Measurements from ENCODE around the gene CD22.
A peak's percentile ranks its signal among the peaks of the same experiment; 100 is the strongest.

CD22 gene

DNA sequence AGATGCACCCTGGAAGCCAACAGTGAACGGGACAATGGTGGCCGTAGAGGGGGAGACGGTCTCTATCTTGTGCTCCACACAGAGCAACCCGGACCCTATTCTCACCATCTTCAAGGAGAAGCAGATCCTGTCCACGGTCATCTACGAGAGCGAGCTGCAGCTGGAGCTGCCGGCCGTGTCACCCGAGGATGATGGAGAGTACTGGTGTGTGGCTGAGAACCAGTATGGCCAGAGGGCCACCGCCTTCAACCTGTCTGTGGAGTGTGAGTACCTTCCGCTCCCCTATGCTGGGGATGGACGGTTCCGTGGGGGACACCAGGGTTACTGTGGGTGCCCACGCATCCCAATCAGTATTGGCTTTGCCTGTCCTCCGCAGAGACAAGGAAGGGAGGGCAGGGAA lies 26.5 kb upstream of the CD22 start:
- no peaks in the 10 kb centered on the region for H3K36me3 Mint-ChIP-seq
- no peaks in the 10 kb centered on the region for H3K9me3 Mint-ChIP-seq
- no peak overlapping the region for H3K4me3 Mint-ChIP-seq
- CTCF ChIA-PET = no interaction called here
- H3K27ac Mint-ChIP-seq = no peak overlapping the region
- peaks cover 11% of the 10 kb centered on the region for H3K27me3 Mint-ChIP-seq
- no peaks in the 10 kb centered on the region for H3K4me1 Mint-ChIP-seq
- no peak for DNase-seq

GRCh38 chr19:35303357-35303915 lies 25.6 kb upstream of the CD22 start:
- Mint-ChIP-seq H3K4me1 (no peaks in the 10 kb centered on the region), H3K4me3 (no peak overlapping the region), H3K27me3 (peaks cover 16% of the 10 kb centered on the region), H3K9me3 (no peaks in the 10 kb centered on the region), H3K36me3 (no peaks in the 10 kb centered on the region), H3K27ac (no peak overlapping the region)
- DNase-seq = no peak
- CTCF ChIA-PET = no interaction called here

GRCh38 chr19:35304036-35304435 lies 25.0 kb upstream of the CD22 start:
- Mint-ChIP-seq H3K4me1 (no peaks in the 10 kb centered on the region), H3K27me3 (peaks cover 16% of the 10 kb centered on the region), H3K9me3 (no peaks in the 10 kb centered on the region), H3K27ac (no peak overlapping the region), H3K36me3 (no peaks in the 10 kb centered on the region), H3K4me3 (no peak overlapping the region)
- CTCF ChIA-PET = no interaction called here
- DNase-seq = no peak

DNA sequence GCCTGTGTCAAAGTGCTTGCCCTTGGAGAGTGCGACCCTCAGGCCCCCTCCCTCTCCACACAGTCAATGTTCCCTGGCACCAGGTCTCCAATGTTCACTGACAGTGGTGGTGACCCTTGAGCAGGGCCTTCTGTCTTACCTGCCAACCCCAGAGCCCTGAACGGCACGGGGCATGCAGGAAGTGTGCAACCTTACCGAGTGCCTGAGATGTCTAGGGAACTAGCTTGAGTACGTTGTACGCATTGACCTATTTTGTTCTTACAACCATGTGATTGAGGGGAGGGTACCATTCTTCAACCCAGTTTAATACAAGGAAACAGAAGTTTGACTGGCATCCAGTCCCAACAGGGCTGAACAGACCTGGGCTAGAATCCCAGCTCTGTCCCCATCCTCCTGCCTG lies 23.8 kb upstream of the CD22 start:
- Mint-ChIP-seq H3K9me3 (no peaks in the 10 kb centered on the region), H3K4me1 (peaks cover under 1% of the 10 kb centered on the region)
- CTCF ChIA-PET = interaction anchor here (1.4 kb wide), 1 partner anchor 48 kb away, joined by 3 read pairs; no protein-coding TSS in a partner anchor

DNA sequence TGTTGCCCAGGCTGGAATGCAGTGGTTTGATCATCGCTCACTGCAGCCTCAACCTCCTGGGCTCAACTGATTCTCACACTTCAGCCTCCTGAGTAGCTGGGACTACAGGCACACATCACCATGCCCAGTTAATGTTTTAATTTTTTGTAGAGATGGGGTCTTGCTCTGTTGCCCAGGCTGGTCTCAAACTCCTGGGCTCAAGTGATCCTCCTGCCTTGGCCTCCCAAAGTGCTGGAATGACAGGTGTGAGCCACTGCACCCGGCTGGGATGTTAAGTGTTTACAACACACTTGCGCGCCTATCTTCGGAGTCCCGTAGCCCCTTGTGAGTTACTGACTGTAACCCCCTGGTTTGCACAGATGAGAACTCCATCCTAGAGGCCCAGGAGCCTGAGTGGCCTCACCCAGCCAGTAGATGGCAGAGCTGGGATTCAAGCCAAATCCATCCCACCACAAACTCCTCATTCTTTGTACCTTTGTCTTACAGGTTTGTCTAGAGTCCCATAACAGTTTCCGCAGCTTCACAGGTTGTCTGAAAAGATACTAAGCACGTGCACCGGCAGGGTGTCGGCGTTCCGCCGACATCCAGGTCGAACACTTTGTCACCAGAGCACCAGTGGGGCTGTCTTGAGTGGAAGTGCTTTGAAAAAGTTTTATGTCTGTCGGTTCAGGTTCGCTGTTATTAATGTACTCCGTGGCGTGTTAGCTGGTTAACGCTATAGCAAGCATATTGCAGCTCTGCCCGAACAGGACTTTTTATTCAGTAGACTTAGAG lies 22.3 kb upstream of the CD22 start:
- Mint-ChIP-seq H3K4me3 (no peak overlapping the region), H3K36me3 (no peaks in the 10 kb centered on the region), H3K27ac (no peak overlapping the region), H3K4me1 (peaks cover 4% of the 10 kb centered on the region), H3K27me3 (peaks cover 31% of the 10 kb centered on the region), H3K9me3 (no peaks in the 10 kb centered on the region)
- DNase-seq = peak; percentile 28
- CTCF ChIA-PET = interaction anchor here (0.8 kb wide), 1 partner anchor 14 kb away, joined by 3 read pairs; no protein-coding TSS in a partner anchor

More for the DNA sequence above, 23.8 kb upstream of the CD22 start:
- Mint-ChIP-seq H3K27ac (no peak overlapping the region), H3K4me3 (no peak overlapping the region), H3K36me3 (no peaks in the 10 kb centered on the region), H3K27me3 (peaks cover 20% of the 10 kb centered on the region)
- no peak for DNase-seq

DNA sequence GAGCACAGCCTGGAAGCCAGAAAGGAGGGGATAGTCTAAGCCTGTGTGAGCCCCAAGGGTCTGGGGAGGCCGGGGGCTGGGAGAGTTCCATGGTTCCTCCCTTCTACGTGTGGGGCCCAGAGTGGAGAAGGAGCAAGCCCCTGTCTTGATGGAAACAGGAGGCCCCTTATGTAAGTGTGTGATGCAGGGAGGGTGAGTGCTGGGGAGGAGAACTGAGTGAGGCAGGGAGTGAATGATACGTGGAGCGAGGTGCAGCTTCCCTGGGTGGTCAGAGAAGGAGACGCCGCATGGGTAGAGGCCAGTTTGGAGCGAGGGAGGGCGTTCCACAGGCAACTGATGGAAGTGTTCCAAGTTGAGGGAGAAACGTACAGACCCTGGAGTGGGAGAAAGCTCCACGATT lies 21.1 kb upstream of the CD22 start:
- DNase-seq = no peak
- no peak overlapping the region for H3K27ac Mint-ChIP-seq
- no peaks in the 10 kb centered on the region for H3K9me3 Mint-ChIP-seq
- peaks cover 4% of the 10 kb centered on the region for H3K4me1 Mint-ChIP-seq
- peaks cover 34% of the 10 kb centered on the region for H3K27me3 Mint-ChIP-seq
- no peak overlapping the region for H3K4me3 Mint-ChIP-seq
- no peaks in the 10 kb centered on the region for H3K36me3 Mint-ChIP-seq
- CTCF ChIA-PET = interaction anchor here (0.7 kb wide), 1 partner anchor 39 kb away, joined by 3 read pairs; no protein-coding TSS in a partner anchor

- Mint-ChIP-seq H3K4me3 (no peak overlapping the region), H3K27me3 (peaks cover 41% of the 10 kb centered on the region), H3K9me3 (no peaks in the 10 kb centered on the region), H3K4me1 (peaks cover 4% of the 10 kb centered on the region), H3K27ac (no peak overlapping the region), H3K36me3 (no peaks in the 10 kb centered on the region)
- CTCF ChIA-PET = no interaction called here
- DNase-seq = no peak
Measured at GRCh38 chr19:35308910-35309309, 20.1 kb upstream of the CD22 start.

- peaks cover 47% of the 10 kb centered on the region for H3K27me3 Mint-ChIP-seq
- no peak overlapping the region for H3K27ac Mint-ChIP-seq
- CTCF ChIA-PET = no interaction called here
- H3K36me3 Mint-ChIP-seq = no peaks in the 10 kb centered on the region
- no peaks in the 10 kb centered on the region for H3K9me3 Mint-ChIP-seq
- H3K4me3 Mint-ChIP-seq = no peak overlapping the region
- peaks cover 4% of the 10 kb centered on the region for H3K4me1 Mint-ChIP-seq
- DNase-seq = no peak
Measured at GRCh38 chr19:35309481-35310279, 19.3 kb upstream of the CD22 start.

DNA sequence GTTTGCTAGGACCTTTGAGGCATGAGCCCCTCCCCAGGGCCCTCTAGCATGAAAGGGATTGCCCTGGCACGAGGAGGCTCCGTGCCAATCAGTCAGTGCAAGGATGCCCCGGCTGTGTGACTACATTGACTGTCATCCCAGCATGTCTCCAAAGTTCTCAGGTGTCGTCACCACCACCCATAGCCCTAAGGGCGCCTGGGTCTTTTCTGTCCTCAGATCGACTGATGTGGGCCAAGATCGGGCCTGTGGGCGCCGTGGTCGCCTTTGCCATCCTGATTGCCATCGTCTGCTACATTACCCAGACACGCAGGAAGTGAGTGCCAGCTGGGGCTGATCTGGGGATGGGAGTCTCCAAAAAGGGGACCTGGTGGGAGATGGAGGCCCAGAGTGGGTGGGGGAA lies 18.7 kb upstream of the CD22 start:
- Mint-ChIP-seq H3K27me3 (peaks cover 43% of the 10 kb centered on the region), H3K4me1 (peaks cover 4% of the 10 kb centered on the region), H3K27ac (peak overlapping the region; percentile 65), H3K4me3 (no peak overlapping the region), H3K36me3 (no peaks in the 10 kb centered on the region), H3K9me3 (no peaks in the 10 kb centered on the region)
- CTCF ChIA-PET = interaction anchor here (0.9 kb wide), 1 partner anchor 185 kb away, joined by 3 read pairs; no protein-coding TSS in a partner anchor
- DNase-seq = peak; percentile 27

DNA sequence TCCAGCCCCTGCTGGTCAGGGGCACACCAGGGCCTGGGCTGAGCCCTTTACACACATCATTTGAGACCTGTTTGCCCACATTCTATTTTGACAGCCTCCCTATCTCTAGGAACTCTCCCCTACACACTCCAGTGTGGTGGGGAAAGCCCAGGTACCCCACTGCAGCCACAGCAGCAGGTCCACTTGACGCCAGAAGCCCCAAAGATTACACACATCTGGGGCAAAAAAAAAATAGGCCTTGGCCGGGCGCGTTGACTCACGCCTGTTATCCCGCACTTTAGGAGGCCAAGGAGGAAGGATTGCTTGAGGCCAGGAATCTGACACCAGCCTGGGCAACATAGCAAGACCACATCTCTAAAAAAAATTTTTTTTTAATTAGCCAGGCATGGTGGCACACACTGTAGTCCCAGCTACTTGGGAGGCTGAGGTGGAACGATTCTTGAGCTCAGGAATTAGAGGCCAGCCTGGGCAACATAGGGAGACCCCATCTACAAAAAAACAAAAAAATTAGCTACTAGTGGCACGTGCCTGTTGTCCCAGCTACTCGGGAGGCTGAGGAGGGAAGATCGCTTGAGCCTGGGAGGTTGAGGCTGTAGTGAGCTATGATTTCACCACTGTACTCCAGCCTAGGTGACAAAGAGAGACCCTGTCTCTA lies 18.0 kb upstream of the CD22 start:
- peak overlapping the region; percentile 65 for H3K27ac Mint-ChIP-seq
- CTCF ChIA-PET = interaction anchor here (0.9 kb wide), 1 partner anchor 184 kb away, joined by 3 read pairs; no protein-coding TSS in a partner anchor
- H3K27me3 Mint-ChIP-seq = peaks cover 47% of the 10 kb centered on the region
- H3K36me3 Mint-ChIP-seq = no peaks in the 10 kb centered on the region
- H3K4me1 Mint-ChIP-seq = peaks cover 4% of the 10 kb centered on the region
- H3K4me3 Mint-ChIP-seq = no peak overlapping the region
- no peaks in the 10 kb centered on the region for H3K9me3 Mint-ChIP-seq
- DNase-seq = no peak

GRCh38 chr19:35311901-35312665 lies 16.9 kb upstream of the CD22 start:
- Mint-ChIP-seq H3K4me3 (no peak overlapping the region), H3K36me3 (no peaks in the 10 kb centered on the region), H3K9me3 (no peaks in the 10 kb centered on the region), H3K4me1 (peaks cover 4% of the 10 kb centered on the region), H3K27me3 (peaks cover 47% of the 10 kb centered on the region), H3K27ac (no peak overlapping the region)
- CTCF ChIA-PET = no interaction called here
- no peak for DNase-seq

DNA sequence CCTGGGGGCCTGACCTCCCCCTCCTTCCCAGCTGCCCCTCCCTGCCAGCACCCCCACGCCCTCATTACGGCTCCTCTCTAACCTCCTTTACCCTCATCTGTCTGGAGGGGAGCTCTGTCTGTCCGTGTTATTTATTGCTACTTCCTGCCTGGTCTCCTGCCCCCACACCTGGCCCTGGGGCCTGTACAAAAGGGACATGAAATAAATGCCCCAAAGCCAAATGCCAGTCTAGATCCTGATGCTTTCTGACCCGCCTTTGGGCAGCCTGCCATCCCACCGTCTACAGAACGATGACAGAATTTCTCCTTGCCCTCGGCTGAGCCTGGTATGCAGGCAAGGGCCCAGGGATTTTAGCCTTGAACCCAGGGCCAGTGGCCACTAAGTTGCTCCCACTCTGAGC lies 15.4 kb upstream of the CD22 start:
- Mint-ChIP-seq H3K27ac (no peak overlapping the region), H3K27me3 (peaks cover 45% of the 10 kb centered on the region), H3K4me1 (peaks cover 7% of the 10 kb centered on the region), H3K36me3 (no peaks in the 10 kb centered on the region), H3K9me3 (no peaks in the 10 kb centered on the region), H3K4me3 (no peak overlapping the region)
- CTCF ChIA-PET = no interaction called here
- DNase-seq = no peak

DNA sequence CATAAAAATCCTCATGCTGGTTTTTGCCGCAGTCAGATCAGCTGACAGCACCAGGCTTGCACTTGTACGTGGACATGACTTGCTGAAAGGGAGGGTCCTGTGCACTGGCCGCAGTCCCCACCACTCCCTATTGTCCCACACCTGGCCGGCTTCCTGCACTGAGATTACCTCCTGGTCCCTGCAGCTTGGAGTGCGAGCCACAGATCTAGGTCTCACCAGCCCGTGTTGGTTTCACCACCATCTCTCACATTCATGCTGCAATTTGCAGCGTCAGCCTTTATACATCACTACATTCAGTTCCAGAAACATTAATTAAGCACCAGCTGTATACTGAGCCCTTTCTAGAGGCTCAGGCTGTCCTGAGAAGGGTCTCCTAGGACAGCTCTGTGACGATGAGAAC lies 15.0 kb upstream of the CD22 start:
- no peak overlapping the region for H3K27ac Mint-ChIP-seq
- H3K36me3 Mint-ChIP-seq = no peaks in the 10 kb centered on the region
- CTCF ChIA-PET = no interaction called here
- DNase-seq = no peak
- H3K4me1 Mint-ChIP-seq = peaks cover 11% of the 10 kb centered on the region
- peaks cover 49% of the 10 kb centered on the region for H3K27me3 Mint-ChIP-seq
- no peak overlapping the region for H3K4me3 Mint-ChIP-seq
- no peaks in the 10 kb centered on the region for H3K9me3 Mint-ChIP-seq

All from activated naive CD4-positive, alpha-beta T cell treated with anti-CD3 and anti-CD28 coated beads, Interleukin-2, amount 10 ng/mL, durations not matched to agents 7 days and 5 days (primary cell).